Neuronal stem cell (in vitro differentiated cells): ENCODE results near the gene DUSP9.

Experiments
- DNase-seq: peaks from one replicate; pipeline ENCODE4 v3.0.0-alpha.2; 2013; ENCODE audit warnings: low spot score
- H2AFZ ChIP-seq: one replicate; pipeline ENCODE4 v1.6.1; 2013; ENCODE audit warnings: mild to moderate bottlenecking, low read length, inconsistent platforms
- H2AK5ac ChIP-seq: 2 replicates; pipeline ENCODE4 v1.6.1; 2013; ENCODE audit warnings: low read depth, mild to moderate bottlenecking, inconsistent platforms, low read length, moderate library complexity, mixed read lengths
- H2BK120ac ChIP-seq: 2 replicates; pipeline ENCODE4 v1.6.1; 2013; ENCODE audit warnings: low read depth, mild to moderate bottlenecking, inconsistent platforms, low read length, moderate library complexity, mixed read lengths
- H2BK12ac ChIP-seq: one replicate; pipeline ENCODE4 v1.6.1; 2013; ENCODE audit warnings: low read length, inconsistent platforms
- H2BK15ac ChIP-seq: 2 replicates; pipeline ENCODE4 v1.6.1; 2013; ENCODE audit warnings: mild to moderate bottlenecking, low read length, inconsistent platforms, mixed read lengths
- H2BK5ac ChIP-seq: one replicate; pipeline ENCODE4 v1.6.1; 2013; ENCODE audit warnings: inconsistent platforms, mild to moderate bottlenecking, low read length, moderate library complexity
- H3K14ac ChIP-seq: one replicate; pipeline ENCODE4 v1.6.1; 2013; ENCODE audit warnings: low read length, inconsistent platforms
- H3K18ac ChIP-seq: 2 replicates; pipeline ENCODE4 v1.6.1; 2013; ENCODE audit warnings: low read length, inconsistent platforms
- H3K23ac ChIP-seq: 2 replicates; pipeline ENCODE4 v1.6.1; 2013; ENCODE audit warnings: low read depth, mild to moderate bottlenecking, mixed read lengths, low read length, inconsistent platforms; ENCODE audit not compliant: poor library complexity
- H3K27ac ChIP-seq: replicated peaks from 3 replicates; pipeline ENCODE4 v1.5.1; 2013; ENCODE audit warnings: low read length, inconsistent platforms
- H3K27me3 ChIP-seq, 3 experiments: 2 replicates each; pipeline ENCODE4 v1.6.1; 2013; ENCODE audit warnings: low read length in 3 of 3, mild to moderate bottlenecking in 2 of 3, inconsistent platforms in 1 of 3, low read depth in 1 of 3, mixed read lengths in 1 of 3, moderate library complexity in 1 of 3; ENCODE audit not compliant: control insufficient read depth in 3 of 3, insufficient read depth in 3 of 3
- H3K36me3 ChIP-seq, 2 donors: replicated peaks in 1 of 2; 2 replicates each; pipeline ENCODE4 v1.6.1; 2013; ENCODE audit warnings: low read length in 2 of 2; ENCODE audit not compliant: control insufficient read depth in 2 of 2, insufficient read depth in 2 of 2
- H3K4ac ChIP-seq: 2 replicates; pipeline ENCODE4 v1.6.1; 2013; ENCODE audit warnings: inconsistent platforms, mild to moderate bottlenecking, low read length, moderate library complexity
- H3K4me1 ChIP-seq, 2 donors: 1 replicate in 1 of 2; 2 replicates in 1 of 2; pipeline ENCODE4 v1.6.1; 2013; ENCODE audit warnings: low read length in 2 of 2, low read depth in 1 of 2; ENCODE audit not compliant: control insufficient read depth in 2 of 2, insufficient read depth in 1 of 2
- H3K4me2 ChIP-seq: one replicate; pipeline ENCODE4 v1.6.1; 2013; ENCODE audit warnings: mild to moderate bottlenecking, low read length, inconsistent platforms; ENCODE audit not compliant: insufficient read depth, poor library complexity, severe bottlenecking
- H3K4me3 ChIP-seq, 2 donors: 2 replicates each; pipeline ENCODE4 v1.5.1; 2013; ENCODE audit warnings: low read length in 2 of 2, mild to moderate bottlenecking in 2 of 2, inconsistent platforms in 1 of 2, moderate library complexity in 1 of 2
- H3K79me1 ChIP-seq: one replicate; pipeline ENCODE4 v1.6.1; 2013; ENCODE audit warnings: low read depth, mild to moderate bottlenecking, inconsistent platforms, low read length, moderate library complexity
- H3K9ac ChIP-seq: one replicate; pipeline ENCODE4 v1.6.1; 2013; ENCODE audit warnings: mild to moderate bottlenecking, low read depth, low read length, inconsistent platforms; ENCODE audit not compliant: poor library complexity
- H3K9me3 ChIP-seq, 2 donors: replicated peaks in 1 of 2; 2 replicates each; pipeline versions ENCODE3 to v1.6.1; 2013; ENCODE audit warnings: low read length in 2 of 2, mild to moderate bottlenecking in 2 of 2, inconsistent platforms in 1 of 2, low read depth in 1 of 2, mixed read lengths in 1 of 2, moderate library complexity in 1 of 2; ENCODE audit not compliant: control insufficient read depth in 2 of 2, insufficient read depth in 1 of 2
- H4K8ac ChIP-seq: one replicate; pipeline ENCODE4 v1.6.1; 2013; ENCODE audit warnings: low read depth, mild to moderate bottlenecking, inconsistent platforms, low read length, moderate library complexity
- H4K91ac ChIP-seq: one replicate; pipeline ENCODE4 v1.6.1; 2013; ENCODE audit warnings: low read length, low read depth, mild to moderate bottlenecking, inconsistent platforms; ENCODE audit not compliant: poor library complexity
- WGBS, 2 donors: extraction: QIAGEN DNeasy Blood & Tissue Kit; methylation state at CpG; one replicate each; pipeline ENCODE4 v1.1.7; 2013; ENCODE audit warnings: missing lambda C conversion rate in 2 of 2, mixed read lengths in 1 of 2; ENCODE audit not compliant: insufficient read length in 2 of 2, insufficient replicate concordance in 1 of 2; ENCODE audit errors: extremely low coverage in 2 of 2; 5-methylcytosine and 5-hydroxymethylcytosine counted together

Gene DUSP9

DNA sequence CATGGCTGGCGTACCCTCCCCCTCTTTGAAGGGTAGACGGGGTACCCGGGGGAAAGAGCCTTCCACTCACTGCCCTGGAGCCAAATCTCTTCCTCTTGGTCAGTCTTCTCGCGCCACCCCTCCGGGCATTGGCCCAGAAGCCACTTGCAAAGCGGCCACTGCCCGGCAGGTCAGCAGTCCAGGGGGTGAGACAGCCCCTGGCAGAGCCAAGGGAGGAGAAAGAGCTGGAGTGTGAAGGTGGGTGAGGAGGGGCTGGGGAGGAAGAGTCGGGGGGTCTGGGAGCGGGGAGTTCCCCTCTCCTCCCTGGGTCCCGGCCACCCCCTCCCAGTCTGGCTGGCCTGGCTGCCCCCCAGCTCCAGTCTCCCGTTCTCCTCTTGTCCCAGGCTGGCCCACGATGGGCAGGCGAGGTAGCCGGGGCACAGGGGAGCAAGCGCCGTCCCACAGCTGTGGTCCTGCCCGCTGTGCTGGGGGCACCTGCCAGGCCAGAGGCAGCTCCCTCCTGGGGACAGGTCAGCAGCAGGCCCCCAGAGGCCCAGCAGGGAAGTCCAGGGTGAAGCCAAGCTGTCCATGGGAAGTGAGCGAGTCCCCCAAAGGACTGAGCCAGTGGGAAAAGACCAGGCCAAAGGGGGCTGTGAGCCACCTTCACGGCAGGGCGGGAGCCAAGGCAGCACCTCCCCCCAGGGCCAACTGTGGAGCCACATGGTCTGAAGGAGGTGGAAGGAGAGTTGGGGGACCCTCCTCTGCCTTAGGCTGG, 21.6 kb upstream of the DUSP9 start:
- H3K14ac ChIP-seq: no peak overlapping the region

DNA sequence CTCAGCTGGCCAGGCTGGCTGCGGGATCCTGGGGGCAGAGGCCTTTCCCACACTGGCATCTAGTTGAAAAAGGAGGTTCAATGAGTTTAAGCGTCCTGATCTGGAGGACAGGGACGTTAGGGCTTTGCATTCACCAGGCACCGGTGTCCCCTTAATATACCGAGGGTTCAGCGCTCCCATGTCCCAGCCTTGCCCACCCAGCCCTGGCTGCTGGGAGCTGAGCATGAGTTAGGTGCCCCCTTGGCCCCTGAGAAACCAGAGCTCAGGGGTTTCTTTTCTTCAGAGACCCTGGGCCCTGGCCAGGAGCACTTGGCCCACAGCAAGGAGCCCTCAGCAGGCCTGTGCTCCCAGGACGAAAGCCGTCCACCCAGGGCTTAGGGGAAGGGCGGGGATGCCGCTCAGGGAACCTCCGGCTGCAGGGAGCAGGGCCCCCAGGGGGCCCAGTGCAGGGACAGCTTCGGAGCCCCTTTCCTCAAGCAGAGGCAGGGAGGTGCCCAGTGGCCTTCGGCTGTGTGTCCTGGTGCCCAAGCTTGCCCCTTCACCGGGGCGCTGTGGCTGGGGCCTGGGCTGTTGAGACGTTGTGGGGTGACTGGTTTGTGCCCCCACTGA, 20.9 kb upstream of the DUSP9 start:
- no peak overlapping the region for H3K14ac ChIP-seq
- H4K8ac ChIP-seq: no peak overlapping the region
- peaks cover 0 to 3% of the 10 kb centered on the region in 2 donors for H3K4me1 ChIP-seq
- no peak overlapping the region for H2BK12ac ChIP-seq
- H2AFZ ChIP-seq: no peak overlapping the region
- H3K4me2 ChIP-seq: no peak overlapping the region
- H2BK5ac ChIP-seq: no peak overlapping the region
- H2BK15ac ChIP-seq: no peak overlapping the region
- DNase-seq: no peak
- no peaks in the 10 kb centered on the region for H3K9me3 ChIP-seq
- H3K79me1 ChIP-seq: no peaks in the 10 kb centered on the region
- no peak overlapping the region for H3K27ac ChIP-seq
- no peak overlapping the region for H2AK5ac ChIP-seq
- H3K4ac ChIP-seq: no peak overlapping the region
- WGBS, 2 donors: no CpG with 5 or more reads among the region's 16 CpGs
- no peaks in the 10 kb centered on the region for H3K36me3 ChIP-seq
- H3K9ac ChIP-seq: no peak overlapping the region
- no peak overlapping the region for H3K23ac ChIP-seq
- no peak overlapping the region for H4K91ac ChIP-seq
- no peak overlapping the region for H3K4me3 ChIP-seq
- H3K18ac ChIP-seq: no peak overlapping the region
- peaks cover 0 to 79% (median 0%) of the 10 kb centered on the region in 3 experiments for H3K27me3 ChIP-seq
- H2BK120ac ChIP-seq: no peak overlapping the region

More for the DNA sequence above, 21.6 kb upstream of the DUSP9 start:
- H3K27ac ChIP-seq: no peak overlapping the region
- H3K36me3 ChIP-seq: no peaks in the 10 kb centered on the region
- H4K8ac ChIP-seq: no peak overlapping the region
- H3K4ac ChIP-seq: no peak overlapping the region
- no peak overlapping the region for H3K9ac ChIP-seq
- H4K91ac ChIP-seq: no peak overlapping the region
- no peak overlapping the region for H3K18ac ChIP-seq
- no peak overlapping the region for H2BK12ac ChIP-seq
- H3K4me2 ChIP-seq: no peak overlapping the region
- no peak overlapping the region for H3K4me3 ChIP-seq
- H2BK5ac ChIP-seq: no peak overlapping the region
- no CpG with 5 or more reads among the region's 21 CpGs for WGBS, 2 donors
- H2BK15ac ChIP-seq: no peak overlapping the region
- H3K79me1 ChIP-seq: no peaks in the 10 kb centered on the region
- H3K27me3 ChIP-seq: peaks cover 0 to 75% (median 0%) of the 10 kb centered on the region in 3 experiments
- H2BK120ac ChIP-seq: no peak overlapping the region
- DNase-seq: no peak
- no peak overlapping the region for H2AK5ac ChIP-seq
- no peak overlapping the region for H3K23ac ChIP-seq
- H3K4me1 ChIP-seq: peaks cover 0 to 3% of the 10 kb centered on the region in 2 donors
- no peak overlapping the region for H2AFZ ChIP-seq
- no peaks in the 10 kb centered on the region for H3K9me3 ChIP-seq

DNA sequence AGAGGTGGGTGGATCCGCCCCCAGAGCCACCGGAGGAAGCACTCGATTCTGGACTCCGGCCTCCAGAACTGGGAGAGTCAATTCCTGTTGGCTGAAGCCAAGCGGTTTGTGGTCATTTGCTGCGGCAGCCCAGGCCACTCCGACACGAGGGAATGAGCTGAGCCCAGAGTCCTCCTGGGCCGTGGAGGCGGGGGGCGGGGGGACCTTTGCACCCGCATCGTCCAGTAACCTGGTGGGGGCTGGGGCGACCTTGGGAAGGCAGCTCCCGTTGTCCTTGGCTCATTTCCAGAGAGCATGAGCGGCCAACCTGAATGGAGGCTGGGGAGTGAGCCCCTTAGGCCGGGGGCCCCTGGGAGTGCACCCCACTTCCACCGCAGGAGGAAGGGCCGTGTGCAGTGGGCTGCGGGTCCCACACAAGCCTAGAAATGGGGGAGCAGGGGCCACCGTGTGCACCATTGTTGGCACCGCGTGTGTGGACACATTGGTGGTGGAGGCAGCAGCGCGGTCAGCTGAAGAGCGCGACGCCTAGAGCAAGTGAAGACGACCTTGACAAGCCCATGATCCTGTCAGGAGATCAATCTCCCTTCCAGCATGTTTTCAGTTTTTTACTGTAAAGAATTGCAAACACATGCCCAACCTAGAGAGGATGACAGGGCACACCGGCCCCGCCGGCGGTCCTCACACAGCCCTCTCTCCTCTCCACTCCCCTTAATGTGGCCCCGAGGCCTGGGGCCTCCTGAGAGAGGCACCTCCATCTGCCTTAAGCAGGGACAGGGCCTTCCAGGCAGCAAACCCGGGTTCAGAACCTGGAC, 19.9 kb upstream of the DUSP9 start:
- Histone ChIP-seq H2BK15ac (no peak overlapping the region), H3K9ac (no peak overlapping the region), H3K27ac (no peak overlapping the region), H2AK5ac (no peak overlapping the region), H2BK12ac (no peak overlapping the region), H3K18ac (no peak overlapping the region), H4K8ac (no peak overlapping the region), H3K4me2 (no peak overlapping the region), H3K36me3 (no peaks in the 10 kb centered on the region), H3K79me1 (no peaks in the 10 kb centered on the region), H3K27me3 (peaks cover 0 to 85% (median 0%) of the 10 kb centered on the region in 3 experiments), H2AFZ (peak overlapping the region; percentile 21), H3K9me3 (no peaks in the 10 kb centered on the region), H3K4ac (no peak overlapping the region), H3K23ac (no peak overlapping the region), H2BK5ac (no peak overlapping the region), H3K4me3 (no peak overlapping the region), H4K91ac (no peak overlapping the region), H3K4me1 (peaks cover 0 to 3% of the 10 kb centered on the region in 2 donors), H3K14ac (no peak overlapping the region), H2BK120ac (no peak overlapping the region)
- no CpG with 5 or more reads among the region's 35 CpGs for WGBS, 2 donors
- DNase-seq: no peak

DNA sequence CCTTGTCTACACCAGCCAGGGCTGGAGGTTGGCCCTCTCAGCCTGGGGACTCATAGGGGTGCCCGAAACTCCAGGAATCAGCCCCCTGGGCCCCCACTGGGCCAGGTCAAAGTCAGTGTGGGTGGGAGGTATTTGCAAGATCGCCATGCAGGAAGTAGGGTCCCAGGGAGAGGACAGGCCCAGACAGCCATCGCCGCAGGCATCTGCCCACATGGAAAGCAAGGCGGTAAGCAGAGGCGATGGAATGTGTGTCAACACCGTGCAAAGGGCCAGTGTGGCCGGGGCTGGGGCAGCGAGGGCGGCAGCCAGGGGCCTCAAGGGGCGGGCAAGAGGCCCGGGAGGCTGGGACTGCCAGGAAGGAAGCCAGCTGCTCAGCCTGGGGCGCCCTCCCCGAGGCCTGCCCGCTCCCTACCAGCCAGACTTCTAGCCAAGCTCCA, 19.3 kb upstream of the DUSP9 start:
- H2AK5ac ChIP-seq: no peak overlapping the region
- WGBS, 2 donors: no CpG with 5 or more reads among the region's 15 CpGs
- peaks cover 0 to 87% (median 0%) of the 10 kb centered on the region in 3 experiments for H3K27me3 ChIP-seq
- H4K91ac ChIP-seq: no peak overlapping the region
- H3K18ac ChIP-seq: no peak overlapping the region
- no peak overlapping the region for H3K23ac ChIP-seq
- H3K4ac ChIP-seq: no peak overlapping the region
- no peak overlapping the region for H2BK12ac ChIP-seq
- no peaks in the 10 kb centered on the region for H3K79me1 ChIP-seq
- H3K27ac ChIP-seq: no peak overlapping the region
- peak overlapping the region; percentile 21 for H2AFZ ChIP-seq
- H2BK120ac ChIP-seq: no peak overlapping the region
- H3K4me3 ChIP-seq: no peak overlapping the region
- no peak overlapping the region for H3K9ac ChIP-seq
- H2BK5ac ChIP-seq: no peak overlapping the region
- no peak overlapping the region for H2BK15ac ChIP-seq
- no peaks in the 10 kb centered on the region for H3K9me3 ChIP-seq
- H3K14ac ChIP-seq: no peak overlapping the region
- no peak overlapping the region for H4K8ac ChIP-seq
- H3K36me3 ChIP-seq: no peaks in the 10 kb centered on the region
- H3K4me1 ChIP-seq: peaks cover 0 to 3% of the 10 kb centered on the region in 2 donors
- no peak for DNase-seq
- H3K4me2 ChIP-seq: no peak overlapping the region
